ENCODE results near the gene PTGER1.

Gene PTGER1

GRCh38 chr19:14430712-14431111 is 44.4 kb downstream of the PTGER1 start:
- no peak for DNase-seq (ENCODE audit: low read depth in 1 of 2, low spot score in 1 of 2)
- no peak overlapping the region for H3K27ac ChIP-seq (replicated peaks)
- TF ChIP-seq POLR2AphosphoS5 (IDR thresholded peaks at IDR 0.05; ENCODE audit: low read depth) (no peak), REST (IDR thresholded peaks at IDR 0.05; ENCODE audit: insufficient replicate concordance, low read depth) (no peak), GABPA (IDR thresholded peaks at IDR 0.05; ENCODE audit: low read depth) (no peak), SPI1 (IDR thresholded peaks at IDR 0.05; ENCODE audit: borderline replicate concordance, low read depth) (no peak)
- TF ChIP-seq, protein P1, sequence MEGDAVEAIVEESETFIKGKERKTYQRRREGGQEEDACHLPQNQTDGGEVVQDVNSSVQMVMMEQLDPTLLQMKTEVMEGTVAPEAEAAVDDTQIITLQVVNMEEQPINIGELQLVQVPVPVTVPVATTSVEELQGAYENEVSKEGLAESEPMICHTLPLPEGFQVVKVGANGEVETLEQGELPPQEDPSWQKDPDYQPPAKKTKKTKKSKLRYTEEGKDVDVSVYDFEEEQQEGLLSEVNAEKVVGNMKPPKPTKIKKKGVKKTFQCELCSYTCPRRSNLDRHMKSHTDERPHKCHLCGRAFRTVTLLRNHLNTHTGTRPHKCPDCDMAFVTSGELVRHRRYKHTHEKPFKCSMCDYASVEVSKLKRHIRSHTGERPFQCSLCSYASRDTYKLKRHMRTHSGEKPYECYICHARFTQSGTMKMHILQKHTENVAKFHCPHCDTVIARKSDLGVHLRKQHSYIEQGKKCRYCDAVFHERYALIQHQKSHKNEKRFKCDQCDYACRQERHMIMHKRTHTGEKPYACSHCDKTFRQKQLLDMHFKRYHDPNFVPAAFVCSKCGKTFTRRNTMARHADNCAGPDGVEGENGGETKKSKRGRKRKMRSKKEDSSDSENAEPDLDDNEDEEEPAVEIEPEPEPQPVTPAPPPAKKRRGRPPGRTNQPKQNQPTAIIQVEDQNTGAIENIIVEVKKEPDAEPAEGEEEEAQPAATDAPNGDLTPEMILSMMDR (IDR thresholded peaks at IDR 0.05; ENCODE audit: insufficient read depth, low read length): no peak
- H3K4me3 ChIP-seq (replicated peaks; ENCODE audit: insufficient read depth, low read length): no peak overlapping the region
- H3K27me3 ChIP-seq (ENCODE audit: insufficient read depth, poor library complexity, severe bottlenecking): no peaks in the 10 kb centered on the region

GRCh38 chr19:14428882-14429416 is 46.2 kb downstream of the PTGER1 start:
- no peak for DNase-seq (ENCODE audit: low read depth in 1 of 2, low spot score in 1 of 2)
- TF ChIP-seq GABPA (IDR thresholded peaks at IDR 0.05; ENCODE audit: low read depth) (no peak), POLR2AphosphoS5 (IDR thresholded peaks at IDR 0.05; ENCODE audit: low read depth) (no peak), REST (IDR thresholded peaks at IDR 0.05; ENCODE audit: insufficient replicate concordance, low read depth) (no peak), SPI1 (IDR thresholded peaks at IDR 0.05; ENCODE audit: borderline replicate concordance, low read depth) (no peak)
- TF ChIP-seq, protein P1 (IDR thresholded peaks at IDR 0.05; ENCODE audit: insufficient read depth, low read length): no peak

GRCh38 chr19:14427461-14427860 is 47.7 kb downstream of the PTGER1 start:
- TF ChIP-seq REST (IDR thresholded peaks at IDR 0.05; ENCODE audit: insufficient replicate concordance, low read depth): no peak
- TF ChIP-seq POLR2AphosphoS5 (IDR thresholded peaks at IDR 0.05; ENCODE audit: low read depth): no peak
- no peak for TF ChIP-seq GABPA (IDR thresholded peaks at IDR 0.05; ENCODE audit: low read depth)
- TF ChIP-seq, protein P1 (IDR thresholded peaks at IDR 0.05; ENCODE audit: insufficient read depth, low read length): no peak
- TF ChIP-seq SPI1 (IDR thresholded peaks at IDR 0.05; ENCODE audit: borderline replicate concordance, low read depth): no peak
- Histone ChIP-seq H3K27ac (replicated peaks) (no peak overlapping the region), H3K4me3 (replicated peaks; ENCODE audit: insufficient read depth, low read length) (no peak overlapping the region), H3K27me3 (ENCODE audit: insufficient read depth, poor library complexity, severe bottlenecking) (no peaks in the 10 kb centered on the region)
- DNase-seq (ENCODE audit: low read depth in 1 of 2, low spot score in 1 of 2): no peak

More at GRCh38 chr19:14428882-14429416, 46.2 kb downstream of the PTGER1 start:
- Histone ChIP-seq H3K4me3 (replicated peaks; ENCODE audit: insufficient read depth, low read length) (no peak overlapping the region), H3K27me3 (ENCODE audit: insufficient read depth, poor library complexity, severe bottlenecking) (no peaks in the 10 kb centered on the region), H3K27ac (replicated peaks) (no peak overlapping the region)
